OCI-M1 (cell line): Measurements from ENCODE around the gene ITPK1.
"Not testable (repeated sequence)": the region's sequence is repeated elsewhere in the genome, so short reads cannot be mapped to it uniquely, and the experiment has no call there.

Experiments used
- DNase-seq: peaks from one replicate; lab custom pipeline; 2025; lab: John Stamatoyannopoulos, UW

The ITPK1 gene

GRCh38 chr14:93115821-93116675 lies at the start of gene ITPK1:
Gene ITPK1, minus strand, starts transcription at chr14:93115925. Its CDS starts 762 bp downstream, at chr14:93115163.
- DNase-seq = peak; percentile 75

DNA sequence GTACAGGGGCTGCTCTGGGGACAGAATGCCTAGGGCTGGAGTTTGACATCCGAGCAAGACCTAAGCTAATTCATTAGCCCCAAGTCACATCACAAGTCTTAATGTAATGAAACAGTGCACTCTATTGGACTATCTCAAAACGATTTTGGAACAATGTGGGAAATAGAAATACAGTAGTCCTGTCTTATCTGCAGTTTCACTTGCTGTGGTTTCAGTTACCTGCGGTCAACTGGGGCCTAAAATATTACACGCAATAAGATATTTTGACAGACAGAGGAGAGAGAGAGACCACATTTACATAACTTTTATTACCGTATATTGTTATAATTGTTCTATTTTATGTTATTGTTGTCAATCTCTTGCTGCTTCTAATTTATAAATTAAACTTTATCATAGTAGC lies 47.8 kb upstream of the ITPK1 start:
- DNase-seq = peak; percentile 77

DNA sequence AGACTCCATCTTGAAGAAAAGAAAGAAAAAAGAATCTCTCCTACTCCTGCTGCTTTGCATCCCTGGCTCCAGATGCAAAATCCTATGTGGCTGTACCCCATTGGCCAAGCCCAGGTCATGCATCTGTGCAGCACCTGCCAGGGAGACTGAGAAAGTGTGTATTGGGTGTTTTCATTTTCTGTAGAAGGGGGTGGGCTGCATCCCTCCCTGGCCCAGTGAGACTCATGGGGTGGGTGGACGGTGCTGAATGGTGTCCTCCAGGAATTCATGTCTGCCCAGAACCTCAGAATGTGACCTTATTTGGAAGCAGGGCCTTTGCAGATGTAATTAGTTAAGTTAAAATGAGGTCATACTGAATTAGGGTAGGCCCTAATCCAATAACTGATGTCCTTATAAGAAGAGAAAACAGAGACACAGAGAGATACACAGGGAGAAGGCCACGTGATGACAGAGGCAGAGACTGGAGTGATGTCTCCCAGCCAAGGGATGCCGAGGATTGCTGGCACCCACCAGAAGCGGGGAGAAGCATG lies 45.8 kb upstream of the ITPK1 start:
- no peak for DNase-seq

DNA sequence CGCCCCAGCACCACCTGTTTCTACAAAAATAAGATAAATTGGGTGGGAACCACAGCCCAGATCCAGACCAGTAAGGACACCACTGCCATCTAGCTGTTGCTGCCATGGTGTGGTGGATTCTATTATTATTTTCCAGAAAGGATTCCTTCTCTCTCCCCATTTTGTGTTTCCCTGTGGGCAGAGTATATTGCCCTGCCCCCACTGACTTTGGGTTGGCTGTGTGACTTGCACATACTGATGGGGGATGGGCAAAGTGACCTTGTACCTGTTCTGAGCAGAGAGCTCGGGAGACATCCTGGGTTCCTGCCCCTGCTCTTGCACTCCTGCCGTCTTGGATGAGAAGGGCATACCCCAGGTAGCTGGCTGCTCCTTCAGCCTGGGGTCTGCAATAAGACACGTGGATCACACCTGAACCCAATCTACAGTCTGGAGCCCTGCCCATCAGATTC lies 44.7 kb upstream of the ITPK1 start:
- peak; percentile 45 for DNase-seq

- not testable (repeated sequence) for DNase-seq
Measured at GRCh38 chr14:93159625-93160352, 44.1 kb upstream of the ITPK1 start.

DNA sequence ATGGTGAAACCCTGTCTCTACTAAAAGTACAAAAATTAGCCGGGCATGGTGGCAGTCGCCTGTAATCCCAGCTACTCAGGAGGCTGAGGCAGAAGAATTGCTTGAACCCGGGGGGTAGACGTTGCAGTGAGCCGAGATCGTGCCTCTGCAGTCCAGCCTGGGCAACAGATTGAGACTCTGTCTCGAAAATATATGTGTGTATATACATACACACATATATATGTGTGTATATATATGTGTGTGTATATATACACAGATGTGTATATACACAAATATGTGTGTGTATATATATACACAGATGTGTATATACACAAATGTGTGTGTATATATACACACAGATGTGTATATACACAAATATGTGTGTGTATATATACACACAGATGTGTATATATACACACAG lies 42.6 kb upstream of the ITPK1 start:
- DNase-seq = not testable (repeated sequence)

- DNase-seq = no peak
Measured at GRCh38 chr14:93156693-93157369, 41.1 kb upstream of the ITPK1 start.

GRCh38 chr14:93155667-93156066 lies 39.9 kb upstream of the ITPK1 start:
- DNase-seq = no peak

DNA sequence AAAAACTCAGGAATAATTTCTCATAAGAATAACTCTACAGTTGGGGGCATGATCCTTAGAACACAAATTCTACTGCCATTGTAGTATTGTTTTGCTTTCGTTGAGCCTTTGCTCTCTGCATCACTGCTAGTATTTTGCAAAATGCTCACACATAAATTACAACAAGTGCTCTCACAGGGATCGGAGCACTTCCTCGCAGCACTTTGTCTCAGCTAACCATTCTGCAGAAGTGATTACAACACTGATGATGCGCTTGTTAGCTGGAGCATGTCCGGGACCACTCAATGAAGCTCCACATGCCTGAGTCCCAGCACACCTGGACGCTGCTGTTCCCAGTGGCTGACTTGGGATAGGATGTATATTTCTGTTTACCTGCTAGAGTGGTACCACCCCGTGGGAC lies 37.4 kb upstream of the ITPK1 start:
- no peak for DNase-seq

- DNase-seq = peak; percentile 6
Measured at GRCh38 chr14:93150227-93151208, 34.8 kb upstream of the ITPK1 start.

- DNase-seq = no peak
Measured at GRCh38 chr14:93148979-93149378, 33.3 kb upstream of the ITPK1 start.

DNA sequence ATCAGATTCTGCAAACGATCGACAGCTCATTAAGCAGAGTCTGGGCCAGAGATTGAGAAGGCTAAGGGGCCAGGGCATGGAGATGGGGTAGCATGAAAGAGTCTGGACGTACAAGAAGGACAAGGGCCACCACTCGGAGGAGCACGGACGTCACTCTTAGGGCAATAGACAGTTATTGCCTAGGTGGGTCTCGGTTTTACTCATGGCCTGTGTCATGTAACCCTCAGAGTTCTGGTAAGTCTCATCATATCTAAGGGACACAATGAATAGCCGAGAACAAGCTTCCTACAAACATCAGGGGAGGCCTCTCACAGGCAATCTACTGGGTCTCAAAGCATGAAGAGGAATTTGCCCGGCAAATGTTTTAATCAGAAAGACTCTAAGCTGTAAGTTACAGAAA lies 30.4 kb upstream of the ITPK1 start:
- no peak for DNase-seq

DNA sequence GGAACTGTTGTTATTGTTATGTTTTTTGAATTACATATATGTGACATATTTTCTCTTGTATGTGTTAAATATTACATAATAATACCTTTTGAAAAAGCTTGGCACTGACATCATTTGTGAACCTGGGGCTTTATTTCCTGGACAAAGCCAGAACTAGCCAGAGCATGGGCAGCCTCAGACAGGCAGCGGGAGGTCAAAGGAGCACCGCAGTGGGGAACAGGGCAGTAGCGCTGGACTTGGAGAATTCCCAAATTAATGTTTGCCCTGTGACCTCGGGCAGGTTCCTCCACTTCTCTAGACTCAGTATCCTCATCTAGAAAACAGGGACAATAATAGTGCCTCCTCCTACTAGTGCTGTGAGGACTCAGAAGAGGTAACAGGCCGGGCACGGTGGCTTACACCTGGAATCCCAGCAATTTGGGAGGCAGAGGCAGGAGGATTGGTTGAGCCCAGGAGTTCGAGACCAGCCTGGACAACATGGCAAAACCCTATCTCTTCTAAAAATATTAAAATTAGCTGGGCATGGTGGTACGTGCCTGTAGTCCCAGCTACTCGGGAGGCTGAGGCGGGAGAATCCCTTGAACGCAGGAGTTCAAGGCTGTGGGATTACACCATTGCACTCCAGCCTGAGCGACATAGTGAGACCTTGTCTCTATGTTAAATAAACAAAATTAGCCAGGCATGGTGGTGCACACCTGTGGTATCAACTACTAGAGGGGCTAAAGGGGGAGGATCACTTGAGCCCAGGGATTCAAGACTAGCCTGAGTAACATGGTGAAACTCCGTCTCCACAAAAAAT lies 27.3 kb upstream of the ITPK1 start:
- DNase-seq = no peak

DNA sequence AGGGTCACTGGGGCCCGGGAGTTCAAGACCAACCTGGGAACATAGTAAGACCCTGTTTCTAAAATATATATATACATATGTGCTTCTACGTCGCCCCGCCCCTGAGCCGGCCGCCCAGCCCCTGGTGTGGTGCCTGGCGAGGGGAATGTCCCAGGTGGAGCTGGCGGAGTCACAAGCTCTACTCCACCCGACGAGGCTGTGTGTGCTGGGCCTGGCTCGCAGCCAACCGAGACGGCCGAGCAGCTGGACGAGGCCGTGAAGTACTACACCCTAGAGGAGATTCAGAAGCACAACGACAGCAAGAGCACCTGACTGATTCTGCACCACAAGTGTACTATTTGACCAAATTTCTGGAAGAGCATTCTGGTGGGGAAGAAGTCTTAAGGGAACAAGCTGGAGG lies 22.1 kb upstream of the ITPK1 start:
- DNase-seq = no peak

- not testable (repeated sequence) for DNase-seq
Measured at GRCh38 chr14:93136508-93136907, 20.8 kb upstream of the ITPK1 start.

DNA sequence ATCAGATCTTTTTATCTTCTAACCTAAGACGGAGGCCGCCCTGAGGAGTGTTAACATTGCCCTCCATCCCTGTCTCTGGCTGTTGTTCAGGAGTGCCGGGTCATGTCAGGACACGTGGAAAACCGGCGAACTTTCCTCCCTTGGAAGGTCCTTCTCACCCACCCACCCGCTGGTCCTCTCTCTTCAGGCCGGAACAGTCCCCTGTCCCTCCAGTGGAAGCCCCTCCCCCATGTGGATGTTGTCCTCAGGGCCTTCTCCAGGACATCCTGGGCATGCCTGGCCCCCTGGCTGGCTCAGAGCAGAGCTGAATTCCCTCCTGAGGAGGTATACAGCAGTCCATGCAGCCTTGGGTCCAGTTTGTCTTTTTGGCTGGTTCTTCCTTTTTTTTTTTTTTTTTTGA lies 20.3 kb upstream of the ITPK1 start:
- DNase-seq = no peak

- DNase-seq = no peak
Measured at GRCh38 chr14:93135399-93135798, 19.7 kb upstream of the ITPK1 start.

DNA sequence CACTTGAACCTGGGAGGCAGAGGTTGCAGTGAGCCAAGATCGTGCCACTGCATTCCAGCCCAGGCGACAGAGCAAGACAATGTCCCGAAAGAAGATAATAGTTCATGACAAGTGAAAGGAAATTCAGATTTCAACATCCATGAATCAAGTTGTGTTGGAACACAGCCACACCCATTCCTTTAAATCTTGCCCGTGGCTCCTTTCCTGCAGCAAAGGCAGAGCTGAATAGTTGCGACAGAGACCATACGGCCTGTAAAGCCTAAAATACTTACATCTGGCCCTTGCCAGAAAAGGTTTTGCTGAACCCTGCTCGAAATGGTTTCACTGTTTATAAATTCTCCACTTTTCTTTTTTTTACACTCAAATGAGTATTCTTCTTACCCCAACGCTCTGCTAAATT lies 17.7 kb upstream of the ITPK1 start:
- no peak for DNase-seq

- peak; percentile 55 for DNase-seq
Measured at GRCh38 chr14:93132472-93133065, 16.8 kb upstream of the ITPK1 start.
